H1 (cell line): ENCODE measurements around the gene MIS18A. TPM values are rescaled to one million over a fixed set of nuclear protein-coding genes. Genes with fewer than 3 reads are reported as not detected.

ENCODE experiments used
- EZH2 ChIP-seq: fragments of 200-600 bp; sonication (generic); IDR thresholded peaks from 2 replicates; pipeline ENCODE4 v1.7.1; 2012; ENCODE audit warnings: low read depth, mild to moderate bottlenecking, moderate library complexity, low read length, inconsistent platforms; ENCODE audit not compliant: severe bottlenecking
- KDM4A ChIP-seq: IDR thresholded peaks from one replicate; pipeline ENCODE4 v1.7.1; 2012; ENCODE audit warnings: low read depth, mild to moderate bottlenecking, moderate library complexity, low read length, inconsistent platforms; ENCODE audit not compliant: severe bottlenecking
- RAD21 ChIP-seq, 2 experiments: IDR thresholded peaks in 1 of 2; conservative IDR thresholded peaks in 1 of 2; 2 replicates each; pipeline ENCODE4 v1.6.1; 2011; ENCODE audit warnings: low read depth in 2 of 2, low read length in 2 of 2, improper control_type of control experiment in 1 of 2, inconsistent platforms in 1 of 2, mild to moderate bottlenecking in 1 of 2, moderate library complexity in 1 of 2
- TBP ChIP-seq: IDR thresholded peaks from 2 replicates; pipeline ENCODE4 v1.6.1; 2011; ENCODE audit warnings: low read depth, low read length, improper control_type of control experiment
- polyA plus RNA-seq, 7 experiments: library from polyadenylated mRNA; depleted of rRNA in 3 of 7; stranded (reverse) in 5 of 7; unstranded in 2 of 7; fragments of >200 nt in 5 of 7; fragments of 200-250 nt in 2 of 7; gene quantifications; 1 replicate in 5 of 7; 2 replicates in 1 of 7; 4 replicates in 1 of 7; pipeline versions ENCODE4 v1.2.1 to v1.2.3, GENCODE V29; 2011 to 2013; ENCODE audit warnings: missing spikeins in 2 of 7, mixed read lengths in 2 of 7
- total RNA-seq: library from RNA; stranded (reverse); fragmentation: NEBNext Ultra II Directional; extraction: Animal tissue kit (Norgen Biotek cat#: 25700); gene quantifications from 2 replicates; pipeline ENCODE4 v1.2.1, GENCODE V29; 2021
- TF ChIP-seq, protein P1 (sequence below), 3 experiments: IDR thresholded peaks; 1 replicate in 2 of 3; 2 replicates in 1 of 3; pipeline versions ENCODE4 v1.5.1 to v1.6.1; 2011; ENCODE audit warnings: low read length in 3 of 3, mild to moderate bottlenecking in 3 of 3, inconsistent platforms in 2 of 3, low read depth in 1 of 3, moderate library complexity in 1 of 3; ENCODE audit not compliant: insufficient read depth in 1 of 3; ENCODE audit errors: control extremely low read depth in 1 of 3

The MIS18A gene
- total and polyA plus RNA-seq, 2 of the 8 experiments (the other 6 are each of a cell fraction or from before 2014, with no cell fraction given): 28.9 to 53.0 TPM

- TF ChIP-seq RAD21 (IDR thresholded peaks at IDR 0.05 in 1 of 2, conservative IDR thresholded peaks at IDR 0.05 in 1 of 2; ENCODE audit: low read depth in 2 of 2, low read length in 2 of 2) (no peak), KDM4A (no peak), TBP (no peak), EZH2 (no peak)
- TF ChIP-seq, protein P1, sequence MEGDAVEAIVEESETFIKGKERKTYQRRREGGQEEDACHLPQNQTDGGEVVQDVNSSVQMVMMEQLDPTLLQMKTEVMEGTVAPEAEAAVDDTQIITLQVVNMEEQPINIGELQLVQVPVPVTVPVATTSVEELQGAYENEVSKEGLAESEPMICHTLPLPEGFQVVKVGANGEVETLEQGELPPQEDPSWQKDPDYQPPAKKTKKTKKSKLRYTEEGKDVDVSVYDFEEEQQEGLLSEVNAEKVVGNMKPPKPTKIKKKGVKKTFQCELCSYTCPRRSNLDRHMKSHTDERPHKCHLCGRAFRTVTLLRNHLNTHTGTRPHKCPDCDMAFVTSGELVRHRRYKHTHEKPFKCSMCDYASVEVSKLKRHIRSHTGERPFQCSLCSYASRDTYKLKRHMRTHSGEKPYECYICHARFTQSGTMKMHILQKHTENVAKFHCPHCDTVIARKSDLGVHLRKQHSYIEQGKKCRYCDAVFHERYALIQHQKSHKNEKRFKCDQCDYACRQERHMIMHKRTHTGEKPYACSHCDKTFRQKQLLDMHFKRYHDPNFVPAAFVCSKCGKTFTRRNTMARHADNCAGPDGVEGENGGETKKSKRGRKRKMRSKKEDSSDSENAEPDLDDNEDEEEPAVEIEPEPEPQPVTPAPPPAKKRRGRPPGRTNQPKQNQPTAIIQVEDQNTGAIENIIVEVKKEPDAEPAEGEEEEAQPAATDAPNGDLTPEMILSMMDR (IDR thresholded peaks at IDR 0.05; ENCODE audit: control extremely low read depth in 1 of 3, insufficient read depth in 1 of 3, low read depth in 1 of 3, low read length in 3 of 3): no peak
Observed at GRCh38 chr21:32319012-32319411, 40.2 kb upstream of the MIS18A start (continued).
